ENCODE data around the gene ITM2C. TPM values are rescaled to one million over a fixed set of nuclear protein-coding genes. Genes with fewer than 3 reads are reported as not detected.

The ITM2C gene
- total and polyA plus RNA-seq, 7 experiments from 2014 or later = 7.4 to 37.4 (median 25.3) TPM

DNA sequence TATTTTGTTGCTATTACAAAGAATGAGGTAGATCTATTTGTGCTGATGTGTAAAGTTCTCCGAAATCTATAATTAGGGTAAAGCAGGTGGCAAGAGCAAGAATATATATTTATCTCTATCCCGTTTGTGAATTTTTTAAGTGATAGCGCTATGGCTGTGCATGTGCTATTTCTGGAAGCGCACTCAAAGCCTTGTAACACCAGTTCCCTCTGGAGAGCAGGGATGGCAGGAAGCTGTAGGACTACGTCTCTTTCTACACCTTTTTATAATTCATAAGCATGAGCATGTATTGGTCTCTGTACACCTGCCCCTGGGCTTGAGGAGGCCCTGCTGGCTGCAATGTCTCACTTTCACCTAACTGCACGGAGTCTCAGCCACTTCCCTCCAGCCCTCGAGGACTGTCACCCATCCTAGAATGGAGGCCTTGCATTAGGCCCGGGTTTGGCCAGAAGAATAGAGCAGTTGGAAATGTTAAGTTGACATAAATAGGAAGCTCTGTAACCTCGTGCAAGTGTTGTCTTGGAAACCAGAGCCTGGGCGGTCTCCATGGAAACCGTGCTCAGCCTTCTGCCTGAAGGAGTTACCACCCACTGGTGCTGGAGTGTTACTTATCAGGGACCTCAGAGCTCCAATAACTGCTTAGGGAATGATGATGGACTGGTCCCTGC is 20.9 kb downstream of the ITM2C start:
- CTCF ChIA-PET = no interaction called here
- intact Hi-C loops (cut with micrococcal nuclease) = no loop called here
- H3K4me3 Mint-ChIP-seq = no peak overlapping the region
- no peaks in the 10 kb centered on the region for H3K27me3 ChIP-seq (ENCODE audit: control insufficient read depth in 2 of 2, insufficient read depth in 2 of 2, low read length in 2 of 2)
- no peak for ATAC-seq
- H3K4me1 ChIP-seq (ENCODE audit: control insufficient read depth in 2 of 2, insufficient read depth in 2 of 2, low read length in 2 of 2) = peaks cover 0 to 5% of the 10 kb centered on the region in 2 donors
- no peaks in the 10 kb centered on the region for H3K9me3 ChIP-seq (ENCODE audit: control insufficient read depth in 2 of 3, low read length in 3 of 3)
- H3K4me1 Mint-ChIP-seq = peaks cover 0 to 2% (median 0%) of the 10 kb centered on the region in 7 donors
- no peak overlapping the region for H3K4me3 ChIP-seq (ENCODE audit: low read length)
- no peaks in the 10 kb centered on the region for H3K36me3 ChIP-seq (ENCODE audit: control insufficient read depth in 2 of 3, insufficient read depth in 3 of 3, low read length in 3 of 3)
- DNase-seq = no peak
- peaks cover 0 to 5% (median 4%) of the 10 kb centered on the region in 5 donors for H3K27me3 Mint-ChIP-seq
- POLR2A ChIA-PET = no interaction called here
- H3K27ac ChIP-seq (ENCODE audit: low read depth, low read length) = no peak overlapping the region
- H3K27ac Mint-ChIP-seq = no peak overlapping the region
- H3K9me3 Mint-ChIP-seq = peaks cover 0 to 2% (median 0%) of the 10 kb centered on the region in 11 donors
- no peaks in the 10 kb centered on the region for H3K36me3 Mint-ChIP-seq

DNA sequence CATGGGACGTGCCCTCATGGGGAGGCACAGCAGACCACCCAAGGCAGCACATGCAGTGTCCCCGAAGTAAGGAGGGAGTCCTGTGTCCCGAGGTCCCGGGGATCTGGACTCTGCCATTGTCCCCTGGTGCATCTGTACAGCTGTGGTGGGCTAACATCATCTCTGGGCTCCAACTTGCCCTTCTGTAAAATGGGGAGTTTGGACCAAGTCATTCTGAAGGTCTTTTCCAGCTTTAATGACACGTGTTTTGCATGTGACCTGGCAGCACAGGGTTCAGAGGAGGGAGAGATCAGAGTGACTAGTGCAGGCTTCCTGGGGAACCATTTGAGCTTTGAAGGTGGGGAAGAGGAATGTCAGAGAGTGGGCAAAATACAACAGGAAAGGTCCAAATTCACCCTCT is 21.5 kb downstream of the ITM2C start:
- ChIA-PET POLR2A (no interaction called here), CTCF (no interaction called here)
- no peak overlapping the region for H3K4me3 ChIP-seq (ENCODE audit: low read length)
- H3K9me3 ChIP-seq (ENCODE audit: control insufficient read depth in 2 of 3, low read length in 3 of 3) = no peaks in the 10 kb centered on the region
- ATAC-seq (no peak), DNase-seq (no peak)
- no peak overlapping the region for H3K27ac Mint-ChIP-seq
- H3K9me3 Mint-ChIP-seq = peaks cover 0 to 2% (median 0%) of the 10 kb centered on the region in 11 donors
- no peak overlapping the region for H3K4me3 Mint-ChIP-seq
- H3K4me1 Mint-ChIP-seq = peaks cover 0 to 2% (median 0%) of the 10 kb centered on the region in 7 donors
- no peaks in the 10 kb centered on the region for H3K27me3 ChIP-seq (ENCODE audit: control insufficient read depth in 2 of 2, insufficient read depth in 2 of 2, low read length in 2 of 2)
- H3K27me3 Mint-ChIP-seq = peaks cover 0 to 6% (median 5%) of the 10 kb centered on the region in 5 donors
- peaks cover 0 to 5% of the 10 kb centered on the region in 2 donors for H3K4me1 ChIP-seq (ENCODE audit: control insufficient read depth in 2 of 2, insufficient read depth in 2 of 2, low read length in 2 of 2)
- intact Hi-C loops (cut with micrococcal nuclease) = no loop called here
- no peaks in the 10 kb centered on the region for H3K36me3 ChIP-seq (ENCODE audit: control insufficient read depth in 2 of 3, insufficient read depth in 3 of 3, low read length in 3 of 3)
- H3K27ac ChIP-seq (ENCODE audit: low read depth, low read length) = no peak overlapping the region
- no peaks in the 10 kb centered on the region for H3K36me3 Mint-ChIP-seq

DNA sequence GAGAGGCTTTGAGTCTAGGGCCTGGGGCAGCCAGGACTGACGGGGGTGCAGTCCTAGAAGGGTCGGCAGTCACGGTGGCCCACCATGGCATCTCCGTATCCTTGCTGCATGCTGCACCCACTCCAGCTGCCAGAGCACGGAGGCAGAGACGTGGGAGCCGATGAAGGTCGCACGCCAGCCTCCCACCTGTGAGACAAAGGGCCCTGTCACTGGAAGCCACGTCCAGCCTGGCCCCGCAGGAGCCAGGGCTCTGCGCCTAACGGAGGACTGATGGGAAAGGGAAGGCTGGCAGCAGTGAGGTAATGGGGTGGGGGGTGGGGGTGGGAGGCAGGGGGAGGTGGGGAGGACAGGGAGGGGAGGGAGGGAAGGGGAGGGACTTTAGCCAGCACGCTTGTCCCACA is 21.9 kb downstream of the ITM2C start:
- no peak overlapping the region for H3K27ac Mint-ChIP-seq
- H3K27ac ChIP-seq (ENCODE audit: low read depth, low read length) = no peak overlapping the region
- intact Hi-C loops (cut with micrococcal nuclease) = no loop called here
- ChIA-PET CTCF (no interaction called here), POLR2A (no interaction called here)
- DNase-seq (no peak), ATAC-seq (no peak)
- no peak overlapping the region for H3K4me3 Mint-ChIP-seq
- H3K4me1 ChIP-seq (ENCODE audit: control insufficient read depth in 2 of 2, insufficient read depth in 2 of 2, low read length in 2 of 2) = peaks cover 0 to 5% of the 10 kb centered on the region in 2 donors
- no peaks in the 10 kb centered on the region for H3K36me3 ChIP-seq (ENCODE audit: control insufficient read depth in 2 of 3, insufficient read depth in 3 of 3, low read length in 3 of 3)
- no peaks in the 10 kb centered on the region for H3K9me3 ChIP-seq (ENCODE audit: control insufficient read depth in 2 of 3, low read length in 3 of 3)
- no peaks in the 10 kb centered on the region for H3K27me3 ChIP-seq (ENCODE audit: control insufficient read depth in 2 of 2, insufficient read depth in 2 of 2, low read length in 2 of 2)
- H3K4me3 ChIP-seq (ENCODE audit: low read length) = no peak overlapping the region
- H3K4me1 Mint-ChIP-seq = peaks cover 0 to 5% (median 0%) of the 10 kb centered on the region in 7 donors
- peaks cover 0 to 10% (median 8%) of the 10 kb centered on the region in 5 donors for H3K27me3 Mint-ChIP-seq
- H3K36me3 Mint-ChIP-seq = no peaks in the 10 kb centered on the region
- peaks cover 0 to 4% (median 0%) of the 10 kb centered on the region in 11 donors for H3K9me3 Mint-ChIP-seq

DNA sequence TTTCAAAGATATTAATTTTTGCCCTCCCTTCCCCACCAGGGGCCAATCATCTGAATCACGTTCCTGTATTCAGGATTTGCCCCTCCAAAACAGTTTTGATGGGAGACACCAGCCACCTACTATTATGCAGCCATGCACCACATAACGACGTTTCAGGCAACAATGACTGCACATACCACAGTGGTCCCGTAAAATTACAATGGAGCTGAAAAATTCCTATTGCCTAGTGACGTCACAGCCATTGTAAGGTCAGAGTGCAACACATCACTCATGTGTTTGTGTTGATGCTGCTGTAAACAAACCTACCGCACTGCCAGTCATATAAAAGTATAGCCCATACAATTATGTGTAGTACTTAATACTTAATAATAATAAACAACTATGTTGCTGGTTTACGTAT is 22.6 kb downstream of the ITM2C start:
- no peak overlapping the region for H3K27ac ChIP-seq (ENCODE audit: low read depth, low read length)
- Mint-ChIP-seq H3K4me3 (no peak overlapping the region), H3K36me3 (no peaks in the 10 kb centered on the region), H3K4me1 (peaks cover 0 to 5% (median 0%) of the 10 kb centered on the region in 7 donors), H3K9me3 (peaks cover 0 to 4% (median 0%) of the 10 kb centered on the region in 11 donors), H3K27ac (no peak overlapping the region), H3K27me3 (peaks cover 4 to 12% (median 11%) of the 10 kb centered on the region in 5 donors)
- H3K4me1 ChIP-seq (ENCODE audit: control insufficient read depth in 2 of 2, insufficient read depth in 2 of 2, low read length in 2 of 2) = peaks cover 0 to 5% of the 10 kb centered on the region in 2 donors
- no peaks in the 10 kb centered on the region for H3K36me3 ChIP-seq (ENCODE audit: control insufficient read depth in 2 of 3, insufficient read depth in 3 of 3, low read length in 3 of 3)
- ChIA-PET CTCF (no interaction called here), POLR2A (interaction anchor here (0.6 kb wide), 1 partner anchor 97 kb away, joined by 3 read pairs; no protein-coding TSS in a partner anchor)
- H3K27me3 ChIP-seq (ENCODE audit: control insufficient read depth in 2 of 2, insufficient read depth in 2 of 2, low read length in 2 of 2) = no peaks in the 10 kb centered on the region
- no peak for ATAC-seq
- DNase-seq = no peak
- intact Hi-C loops (cut with micrococcal nuclease) = no loop called here
- H3K4me3 ChIP-seq (ENCODE audit: low read length) = no peak overlapping the region
- H3K9me3 ChIP-seq (ENCODE audit: control insufficient read depth in 2 of 3, low read length in 3 of 3) = no peaks in the 10 kb centered on the region

DNA sequence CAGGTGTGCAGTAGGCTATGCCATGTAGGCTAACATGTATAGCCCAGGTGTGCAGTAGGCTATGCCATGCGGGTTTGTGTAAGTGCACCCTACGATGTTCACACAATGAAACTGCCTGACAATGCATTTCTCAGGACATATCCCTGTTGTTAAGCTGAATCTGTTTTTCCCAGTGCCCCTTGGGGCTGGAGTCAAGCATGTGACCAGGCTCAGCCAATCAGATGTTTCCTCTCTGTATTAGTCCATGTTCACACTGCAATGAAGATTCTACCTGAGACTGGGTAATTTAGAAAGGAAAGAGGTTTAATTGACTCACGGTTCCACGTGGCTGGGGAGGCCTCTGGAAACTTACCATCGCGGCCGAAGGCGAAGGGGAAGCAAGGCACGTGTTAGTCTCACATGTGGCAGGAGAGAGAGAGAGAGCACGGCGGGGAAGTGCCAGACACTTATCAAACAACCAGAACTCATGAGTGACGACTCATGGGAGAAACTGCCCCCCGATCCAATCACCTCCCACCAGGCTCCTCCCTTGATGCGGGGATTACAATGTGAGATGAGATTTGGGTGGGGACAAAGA is 24.2 kb downstream of the ITM2C start:
- DNase-seq = no peak
- H3K36me3 ChIP-seq (ENCODE audit: control insufficient read depth in 2 of 3, insufficient read depth in 3 of 3, low read length in 3 of 3) = no peaks in the 10 kb centered on the region
- H3K4me3 ChIP-seq (ENCODE audit: low read length) = no peak overlapping the region
- no peaks in the 10 kb centered on the region for H3K9me3 ChIP-seq (ENCODE audit: control insufficient read depth in 2 of 3, low read length in 3 of 3)
- H3K27me3 ChIP-seq (ENCODE audit: control insufficient read depth in 2 of 2, insufficient read depth in 2 of 2, low read length in 2 of 2) = no peaks in the 10 kb centered on the region
- CTCF ChIA-PET = no interaction called here
- H3K27ac Mint-ChIP-seq = peak overlapping the region in 1 of 9 donors; percentile 1
- H3K4me1 Mint-ChIP-seq = peaks cover 0 to 5% (median 0%) of the 10 kb centered on the region in 7 donors
- ATAC-seq = no peak
- peaks cover 0 to 2% of the 10 kb centered on the region in 2 donors for H3K4me1 ChIP-seq (ENCODE audit: control insufficient read depth in 2 of 2, insufficient read depth in 2 of 2, low read length in 2 of 2)
- no peak overlapping the region for H3K27ac ChIP-seq (ENCODE audit: low read depth, low read length)
- peaks cover 10 to 23% (median 18%) of the 10 kb centered on the region in 5 donors for H3K27me3 Mint-ChIP-seq
- POLR2A ChIA-PET = no interaction called here
- intact Hi-C loops (cut with micrococcal nuclease) = no loop called here
- no peaks in the 10 kb centered on the region for H3K36me3 Mint-ChIP-seq
- H3K4me3 Mint-ChIP-seq = no peak overlapping the region
- H3K9me3 Mint-ChIP-seq = peaks cover 0 to 4% (median 0%) of the 10 kb centered on the region in 11 donors

DNA sequence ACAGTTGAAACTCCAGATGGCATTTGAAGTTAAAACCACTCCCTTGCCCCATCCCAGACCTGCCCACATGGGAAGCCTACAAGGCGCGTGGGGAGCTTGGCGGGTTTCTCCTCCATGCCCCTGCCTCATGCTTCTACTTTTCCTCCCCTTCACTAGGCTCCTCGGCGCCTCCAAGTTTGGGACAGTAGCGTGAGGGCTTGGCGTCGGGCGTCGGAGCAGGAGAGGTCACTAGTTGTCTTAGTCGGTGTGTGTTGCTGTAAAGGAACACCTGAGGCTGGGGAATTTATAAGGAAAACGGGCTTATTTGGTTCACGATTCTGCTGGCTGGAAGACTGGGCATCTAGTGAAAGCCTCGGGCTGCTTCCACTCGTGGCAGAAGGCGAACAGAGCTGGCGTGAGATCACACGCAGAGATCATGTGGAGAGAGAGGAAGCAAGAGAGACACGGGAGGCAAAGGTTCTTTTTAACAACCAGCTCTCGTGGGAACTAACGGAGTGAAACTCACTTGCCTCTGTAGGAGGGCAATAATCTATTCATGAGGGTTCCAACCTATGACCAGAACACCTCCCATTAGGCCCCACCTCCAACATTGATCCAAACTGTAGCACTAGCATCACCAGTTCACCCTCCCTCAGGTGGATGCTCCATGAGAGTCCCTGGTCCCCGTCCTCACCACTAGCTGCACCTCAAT is 25.3 kb downstream of the ITM2C start:
- intact Hi-C loops (cut with micrococcal nuclease) = no loop called here
- no peak overlapping the region for H3K27ac Mint-ChIP-seq
- no peak overlapping the region for H3K27ac ChIP-seq (ENCODE audit: low read depth, low read length)
- no peaks in the 10 kb centered on the region for H3K27me3 ChIP-seq (ENCODE audit: control insufficient read depth in 2 of 2, insufficient read depth in 2 of 2, low read length in 2 of 2)
- peaks cover 6 to 13% (median 7%) of the 10 kb centered on the region in 7 donors for H3K4me1 Mint-ChIP-seq
- no peak overlapping the region for H3K4me3 Mint-ChIP-seq
- no peaks in the 10 kb centered on the region for H3K9me3 ChIP-seq (ENCODE audit: control insufficient read depth in 2 of 3, low read length in 3 of 3)
- H3K36me3 Mint-ChIP-seq = no peaks in the 10 kb centered on the region
- H3K4me3 ChIP-seq (ENCODE audit: low read length) = no peak overlapping the region
- ChIA-PET POLR2A (no interaction called here), CTCF (no interaction called here)
- peaks cover 10 to 23% (median 17%) of the 10 kb centered on the region in 5 donors for H3K27me3 Mint-ChIP-seq
- peaks cover 0 to 10% of the 10 kb centered on the region in 2 donors for H3K4me1 ChIP-seq (ENCODE audit: control insufficient read depth in 2 of 2, insufficient read depth in 2 of 2, low read length in 2 of 2)
- DNase-seq (no peak), ATAC-seq (no peak)
- no peaks in the 10 kb centered on the region for H3K36me3 ChIP-seq (ENCODE audit: control insufficient read depth in 2 of 3, insufficient read depth in 3 of 3, low read length in 3 of 3)
- H3K9me3 Mint-ChIP-seq = peaks cover 0 to 4% (median 0%) of the 10 kb centered on the region in 11 donors

Data from naive thymus-derived CD4-positive, alpha-beta T cell (primary cell).